Kidney epithelial cell (primary cell): ENCODE measurements around the gene STRBP. TPM values are rescaled to one million over a fixed set of nuclear protein-coding genes. Genes with fewer than 3 reads are reported as not detected.

Source experiments
- DNase-seq: peaks from one replicate; pipeline ENCODE4 v3.0.0-alpha.2; 2010; ENCODE audit warnings: low read depth
- H3K27me3 ChIP-seq: 2 replicates; pipeline ENCODE4 v1.6.0; 2011; ENCODE audit warnings: low read length; ENCODE audit not compliant: control insufficient read depth, insufficient read depth
- H3K36me3 ChIP-seq: 2 replicates; pipeline ENCODE4 v1.5.1; 2011; ENCODE audit warnings: low read length; ENCODE audit not compliant: control insufficient read depth, insufficient read depth
- H3K4me3 ChIP-seq: 2 replicates; pipeline ENCODE4 v1.5.1; 2011; ENCODE audit warnings: low read depth, mild to moderate bottlenecking, control low read depth, low read length
- CTCF ChIP-seq: IDR thresholded peaks from 2 replicates; pipeline ENCODE4 v1.5.1; 2011; ENCODE audit warnings: mild to moderate bottlenecking, moderate library complexity, low read length, control low read depth, inconsistent platforms; ENCODE audit not compliant: insufficient read depth, poor library complexity, severe bottlenecking
- total RNA-seq: library from RNA; depleted of rRNA; stranded (reverse); fragments of >200 nt; gene quantifications from 2 replicates; pipeline ENCODE4 v1.2.3, GENCODE V29; 2015

The STRBP gene
- total RNA-seq, 1 donor from 2014 or later, result 27.5 TPM

- DNase-seq, result no peak
- Histone ChIP-seq H3K4me3 (no peak overlapping the region), H3K36me3 (no peaks in the 10 kb centered on the region), H3K27me3 (no peaks in the 10 kb centered on the region)
- TF ChIP-seq CTCF, result no peak
Measured at GRCh38 chr9:123116036-123116435, 152.3 kb downstream of the STRBP start.

- H3K36me3 ChIP-seq, result no peaks in the 10 kb centered on the region
- H3K27me3 ChIP-seq, result no peaks in the 10 kb centered on the region
- no peak overlapping the region for H3K4me3 ChIP-seq
- no peak for DNase-seq
- no peak for TF ChIP-seq CTCF
Measured at GRCh38 chr9:123115146-123115913, 153.1 kb downstream of the STRBP start.

GRCh38 chr9:123113185-123113584 lies 155.2 kb downstream of the STRBP start:
- Histone ChIP-seq H3K27me3 (no peaks in the 10 kb centered on the region), H3K36me3 (peaks cover under 1% of the 10 kb centered on the region), H3K4me3 (no peak overlapping the region)
- TF ChIP-seq CTCF, result no peak
- no peak for DNase-seq

- no peak overlapping the region for H3K4me3 ChIP-seq
- TF ChIP-seq CTCF, result no peak
- no peak for DNase-seq
- no peaks in the 10 kb centered on the region for H3K27me3 ChIP-seq
- H3K36me3 ChIP-seq, result peaks cover 1% of the 10 kb centered on the region
Measured at GRCh38 chr9:123112015-123112975, 156.1 kb downstream of the STRBP start.

GRCh38 chr9:123111427-123112014 lies 156.9 kb downstream of the STRBP start:
- no peak for DNase-seq
- Histone ChIP-seq H3K4me3 (no peak overlapping the region), H3K36me3 (peaks cover 1% of the 10 kb centered on the region), H3K27me3 (no peaks in the 10 kb centered on the region)
- TF ChIP-seq CTCF, result no peak
